T-helper 2 cell treated with Interferon-gamma antibody and Interleukin-4, amounts not matched to agents 5 μg/mL and 100 μg/mL, for 36 hours (primary cell): ENCODE results near the gene DCC.
"Not testable (repeated sequence)": the region's sequence is repeated elsewhere in the genome, so short reads cannot be mapped to it uniquely, and the experiment has no call there.

Experiments
- DNase-seq: peaks from one replicate; pipeline ENCODE4 v3.0.0; 2021; ENCODE audit warnings: low spot score
- H3K27ac Mint-ChIP-seq: one replicate; pipeline ENCODE4 v1.8.0; 2021; ENCODE audit warnings: mild to moderate bottlenecking, mixed read lengths
- H3K27me3 Mint-ChIP-seq: one replicate; pipeline ENCODE4 v1.8.0; 2021; ENCODE audit warnings: low read depth, mixed read lengths
- H3K36me3 Mint-ChIP-seq: one replicate; pipeline ENCODE4 v1.8.0; 2021; ENCODE audit warnings: low read depth, mixed read lengths
- H3K4me1 Mint-ChIP-seq: one replicate; pipeline ENCODE4 v1.8.0; 2021; ENCODE audit warnings: low read depth, mixed read lengths
- H3K4me3 Mint-ChIP-seq: one replicate; pipeline ENCODE4 v1.8.0; 2022; ENCODE audit warnings: mild to moderate bottlenecking, moderate library complexity, mixed read lengths
- H3K9me3 Mint-ChIP-seq: one replicate; pipeline ENCODE4 v1.8.0; 2021; ENCODE audit warnings: mixed read lengths

The DCC gene

GRCh38 chr18:53422896-53423295 lies 1082.9 kb downstream of the DCC start:
- Mint-ChIP-seq H3K9me3 (no peaks in the 10 kb centered on the region), H3K36me3 (no peaks in the 10 kb centered on the region), H3K27ac (no peak overlapping the region), H3K4me3 (no peak overlapping the region), H3K4me1 (no peaks in the 10 kb centered on the region), H3K27me3 (no peaks in the 10 kb centered on the region)
- DNase-seq: no peak

GRCh38 chr18:53426666-53427184 lies 1086.7 kb downstream of the DCC start:
- no peaks in the 10 kb centered on the region for H3K4me1 Mint-ChIP-seq
- H3K9me3 Mint-ChIP-seq: no peaks in the 10 kb centered on the region
- no peak overlapping the region for H3K27ac Mint-ChIP-seq

GRCh38 chr18:53441761-53442414 lies 1101.9 kb downstream of the DCC start:
- peaks cover 22% of the 10 kb centered on the region for H3K9me3 Mint-ChIP-seq
- DNase-seq: no peak
- H3K27ac Mint-ChIP-seq: no peak overlapping the region
- no peaks in the 10 kb centered on the region for H3K27me3 Mint-ChIP-seq
- no peak overlapping the region for H3K4me3 Mint-ChIP-seq
- H3K36me3 Mint-ChIP-seq: no peaks in the 10 kb centered on the region
- no peaks in the 10 kb centered on the region for H3K4me1 Mint-ChIP-seq

More at GRCh38 chr18:53426666-53427184, 1086.7 kb downstream of the DCC start:
- Mint-ChIP-seq H3K4me3 (no peak overlapping the region), H3K36me3 (no peaks in the 10 kb centered on the region), H3K27me3 (no peaks in the 10 kb centered on the region)
- no peak for DNase-seq

- peaks cover 22% of the 10 kb centered on the region for H3K9me3 Mint-ChIP-seq
- H3K4me3 Mint-ChIP-seq: no peak overlapping the region
- H3K36me3 Mint-ChIP-seq: no peaks in the 10 kb centered on the region
- H3K4me1 Mint-ChIP-seq: no peaks in the 10 kb centered on the region
- no peak for DNase-seq
- H3K27ac Mint-ChIP-seq: no peak overlapping the region
- H3K27me3 Mint-ChIP-seq: no peaks in the 10 kb centered on the region
Measured at GRCh38 chr18:53442415-53442783, 1102.4 kb downstream of the DCC start.

DNA sequence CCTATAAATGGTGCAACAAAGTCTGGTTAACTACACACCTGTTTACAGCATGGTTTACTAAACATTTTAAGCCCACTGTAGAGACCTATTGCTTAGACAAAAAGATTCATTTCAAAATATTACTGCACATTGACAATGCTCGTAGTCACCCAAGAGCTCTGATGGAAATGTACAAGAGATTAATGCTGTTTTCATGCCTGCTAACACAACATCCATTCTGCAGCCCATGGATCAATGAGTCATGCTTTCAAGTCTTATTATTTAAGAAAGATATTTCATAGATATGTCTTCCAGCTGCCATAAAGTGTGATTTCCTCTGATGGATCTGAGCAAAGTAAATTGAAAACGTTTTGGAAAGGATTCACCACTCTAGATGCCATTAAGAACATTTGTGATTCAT lies 1103.3 kb downstream of the DCC start:
- no peak for DNase-seq
- no peaks in the 10 kb centered on the region for H3K27me3 Mint-ChIP-seq
- H3K4me1 Mint-ChIP-seq: no peaks in the 10 kb centered on the region
- H3K9me3 Mint-ChIP-seq: peaks cover 22% of the 10 kb centered on the region
- no peak overlapping the region for H3K4me3 Mint-ChIP-seq
- no peaks in the 10 kb centered on the region for H3K36me3 Mint-ChIP-seq
- no peak overlapping the region for H3K27ac Mint-ChIP-seq

GRCh38 chr18:53443831-53444230 lies 1103.8 kb downstream of the DCC start:
- no peak overlapping the region for H3K4me3 Mint-ChIP-seq
- H3K27ac Mint-ChIP-seq: no peak overlapping the region
- H3K27me3 Mint-ChIP-seq: no peaks in the 10 kb centered on the region
- no peaks in the 10 kb centered on the region for H3K36me3 Mint-ChIP-seq
- H3K9me3 Mint-ChIP-seq: peaks cover 22% of the 10 kb centered on the region
- no peak for DNase-seq
- H3K4me1 Mint-ChIP-seq: no peaks in the 10 kb centered on the region

DNA sequence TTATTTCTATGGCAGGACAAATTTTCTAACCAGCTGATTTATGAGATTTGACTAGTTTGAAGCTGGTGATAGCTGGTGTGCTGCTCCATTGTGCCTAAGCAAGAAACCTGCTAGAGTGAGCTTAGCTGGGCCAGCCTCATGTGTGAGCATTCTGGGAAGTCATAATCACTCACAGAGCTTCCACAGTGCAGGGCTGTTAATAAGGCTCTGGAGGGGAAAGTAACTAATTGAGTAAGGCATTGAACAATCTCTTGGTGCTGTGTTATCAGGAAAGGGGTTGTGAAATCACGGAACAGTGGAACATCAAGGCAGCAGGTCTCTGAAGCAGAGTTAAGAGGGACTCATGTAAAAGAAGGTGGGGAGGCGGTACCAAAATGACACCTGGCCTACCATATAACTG lies 1111.9 kb downstream of the DCC start:
- H3K27me3 Mint-ChIP-seq: no peaks in the 10 kb centered on the region
- H3K27ac Mint-ChIP-seq: no peak overlapping the region
- H3K4me1 Mint-ChIP-seq: no peaks in the 10 kb centered on the region
- H3K36me3 Mint-ChIP-seq: no peaks in the 10 kb centered on the region
- no peaks in the 10 kb centered on the region for H3K9me3 Mint-ChIP-seq
- no peak overlapping the region for H3K4me3 Mint-ChIP-seq
- no peak for DNase-seq

GRCh38 chr18:53457068-53457467 lies 1117.1 kb downstream of the DCC start:
- Mint-ChIP-seq H3K27me3 (no peaks in the 10 kb centered on the region), H3K4me3 (no peak overlapping the region)

GRCh38 chr18:53458268-53458667 lies 1118.3 kb downstream of the DCC start:
- Mint-ChIP-seq H3K4me3 (no peak overlapping the region), H3K27me3 (no peaks in the 10 kb centered on the region), H3K36me3 (no peaks in the 10 kb centered on the region), H3K27ac (no peak overlapping the region), H3K4me1 (no peaks in the 10 kb centered on the region), H3K9me3 (peaks cover 11% of the 10 kb centered on the region)
- no peak for DNase-seq

More at GRCh38 chr18:53457068-53457467, 1117.1 kb downstream of the DCC start:
- Mint-ChIP-seq H3K4me1 (no peaks in the 10 kb centered on the region), H3K27ac (no peak overlapping the region), H3K36me3 (no peaks in the 10 kb centered on the region), H3K9me3 (peaks cover 4% of the 10 kb centered on the region)
- DNase-seq: no peak

GRCh38 chr18:53458944-53459580 lies 1119.1 kb downstream of the DCC start:
- Mint-ChIP-seq H3K36me3 (no peaks in the 10 kb centered on the region), H3K27ac (no peak overlapping the region), H3K4me1 (no peaks in the 10 kb centered on the region), H3K9me3 (peaks cover 14% of the 10 kb centered on the region), H3K4me3 (no peak overlapping the region), H3K27me3 (no peaks in the 10 kb centered on the region)
- DNase-seq: no peak

DNA sequence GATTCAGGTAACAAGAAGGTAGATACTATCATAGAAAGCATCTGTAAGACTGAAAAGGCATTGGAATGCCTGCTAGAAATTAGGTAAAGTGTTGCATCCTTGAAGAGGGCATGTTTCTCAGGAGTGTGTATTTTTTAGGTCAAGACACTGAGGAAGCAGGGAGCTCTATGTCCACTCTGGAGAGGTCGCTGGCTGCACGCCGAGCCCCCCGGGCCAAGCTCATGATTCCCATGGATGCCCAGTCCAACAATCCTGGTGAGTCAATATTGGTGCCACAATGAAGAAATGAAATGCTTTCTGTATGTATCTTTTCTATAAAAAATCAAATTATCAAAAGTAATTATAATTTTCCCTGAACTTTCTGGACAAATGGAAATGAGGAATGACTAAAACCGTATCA lies 1127.8 kb downstream of the DCC start:
- H3K9me3 Mint-ChIP-seq: peaks cover 36% of the 10 kb centered on the region
- H3K4me1 Mint-ChIP-seq: no peaks in the 10 kb centered on the region
- H3K27ac Mint-ChIP-seq: no peak overlapping the region
- DNase-seq: no peak
- no peaks in the 10 kb centered on the region for H3K36me3 Mint-ChIP-seq
- H3K27me3 Mint-ChIP-seq: no peaks in the 10 kb centered on the region
- no peak overlapping the region for H3K4me3 Mint-ChIP-seq

- DNase-seq, H3K4me1 Mint-ChIP-seq, H3K27ac Mint-ChIP-seq, H3K4me3 Mint-ChIP-seq, H3K27me3 Mint-ChIP-seq, H3K36me3 Mint-ChIP-seq: not testable (repeated sequence)
- peaks cover 33% of the 10 kb centered on the region for H3K9me3 Mint-ChIP-seq
Measured at GRCh38 chr18:53468173-53468572, 1128.2 kb downstream of the DCC start.

DNA sequence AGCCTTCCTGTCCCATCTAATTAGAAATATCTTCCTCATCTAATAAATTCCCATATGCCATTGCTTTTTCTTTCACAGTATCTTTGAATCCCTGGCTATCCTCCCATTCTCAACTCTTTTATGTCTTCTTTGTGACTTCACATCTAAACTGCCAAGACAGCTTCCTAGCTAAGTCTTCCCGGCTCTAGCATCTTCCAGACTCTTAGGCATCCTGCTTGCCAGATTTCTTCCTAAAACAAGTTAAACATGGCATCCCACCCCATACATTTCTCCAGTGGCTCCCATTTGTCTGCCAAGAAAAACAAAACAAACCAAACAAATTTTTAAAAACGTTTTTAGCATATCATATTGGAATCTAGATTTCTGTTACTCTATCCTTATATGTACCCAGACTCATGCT lies 1132.5 kb downstream of the DCC start:
- no peak overlapping the region for H3K4me3 Mint-ChIP-seq
- peaks cover 24% of the 10 kb centered on the region for H3K9me3 Mint-ChIP-seq
- DNase-seq: no peak
- no peaks in the 10 kb centered on the region for H3K4me1 Mint-ChIP-seq
- H3K36me3 Mint-ChIP-seq: no peaks in the 10 kb centered on the region
- H3K27me3 Mint-ChIP-seq: no peaks in the 10 kb centered on the region
- no peak overlapping the region for H3K27ac Mint-ChIP-seq

- Mint-ChIP-seq H3K27me3 (no peaks in the 10 kb centered on the region), H3K9me3 (peaks cover 11% of the 10 kb centered on the region), H3K36me3 (no peaks in the 10 kb centered on the region), H3K27ac (no peak overlapping the region), H3K4me1 (no peaks in the 10 kb centered on the region), H3K4me3 (no peak overlapping the region)
- DNase-seq: no peak
Measured at GRCh38 chr18:53478155-53478554, 1138.2 kb downstream of the DCC start.

DNA sequence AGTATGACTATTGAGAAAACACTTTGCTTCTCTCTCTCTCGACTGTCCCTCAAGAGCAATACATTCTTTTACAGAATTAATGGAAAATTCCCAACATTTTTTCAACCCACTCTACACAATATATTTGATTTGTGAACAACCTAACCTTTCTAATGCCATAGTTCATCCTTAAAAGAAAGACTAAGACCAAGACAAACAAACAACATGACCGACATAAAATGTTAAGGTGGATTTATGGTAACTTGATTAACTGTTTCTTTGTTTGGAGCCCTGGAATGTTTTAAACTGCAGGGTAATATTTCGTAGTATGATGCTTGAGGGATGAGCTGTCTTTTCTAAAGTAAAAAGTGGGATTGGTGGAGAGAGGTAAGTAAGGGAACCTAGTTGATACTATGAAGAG lies 1146.3 kb downstream of the DCC start:
- Mint-ChIP-seq H3K36me3 (no peaks in the 10 kb centered on the region), H3K4me3 (no peak overlapping the region), H3K4me1 (no peaks in the 10 kb centered on the region), H3K27me3 (no peaks in the 10 kb centered on the region), H3K27ac (no peak overlapping the region), H3K9me3 (peaks cover 8% of the 10 kb centered on the region)
- DNase-seq: no peak
